Osteoblast (primary cell): ENCODE results near the gene CSNK1G2. TPM values are rescaled to one million over a fixed set of nuclear protein-coding genes. Genes with fewer than 3 reads are reported as not detected.
A peak's percentile ranks its signal among the peaks of the same experiment; 100 is the strongest.

Experiments
- DNase-seq: peaks from one replicate; pipeline ENCODE4 v3.0.0; 2011; ENCODE audit warnings: low spot score, mixed read lengths; ENCODE audit not compliant: insufficient read length; ENCODE audit errors: missing footprints
- H2AFZ ChIP-seq: 2 replicates; pipeline ENCODE4 v1.6.0; 2011; ENCODE audit warnings: mild to moderate bottlenecking, low read length
- H3K27ac ChIP-seq: 2 replicates; pipeline ENCODE4 v1.5.1; 2011; ENCODE audit warnings: mild to moderate bottlenecking, low read depth, low read length, moderate library complexity
- H3K27me3 ChIP-seq: 2 replicates; pipeline ENCODE4 v1.6.0; 2012; ENCODE audit warnings: mild to moderate bottlenecking, control low read depth, inconsistent platforms, low read length, moderate library complexity; ENCODE audit not compliant: insufficient read depth
- H3K36me3 ChIP-seq: 2 replicates; pipeline ENCODE4 v1.5.1; 2011; ENCODE audit warnings: mild to moderate bottlenecking, low read length, control low read depth, moderate library complexity; ENCODE audit not compliant: insufficient read depth
- H3K4me1 ChIP-seq: 2 replicates; pipeline ENCODE4 v1.5.1; 2011; ENCODE audit warnings: mild to moderate bottlenecking, low read length, control low read depth, moderate library complexity; ENCODE audit not compliant: insufficient read depth
- H3K4me2 ChIP-seq: 2 replicates; pipeline ENCODE4 v1.6.0; 2011; ENCODE audit warnings: mild to moderate bottlenecking, low read length; ENCODE audit not compliant: insufficient read depth
- H3K4me3 ChIP-seq: fragments of 200-600 bp; sonication (generic); 3 replicates; pipeline ENCODE4 v1.5.1; 2012; ENCODE audit warnings: mild to moderate bottlenecking, low read length, inconsistent platforms; ENCODE audit not compliant: insufficient read depth
- H3K79me2 ChIP-seq: 2 replicates; pipeline ENCODE4 v1.6.0; 2012; ENCODE audit warnings: mild to moderate bottlenecking, low read length, control low read depth, inconsistent platforms; ENCODE audit not compliant: insufficient read depth
- H3K9me3 ChIP-seq: 2 replicates; pipeline ENCODE4 v1.5.1; 2011; ENCODE audit warnings: low read depth, low read length, control low read depth
- H4K20me1 ChIP-seq: 2 replicates; pipeline ENCODE4 v1.6.0; 2012; ENCODE audit warnings: mild to moderate bottlenecking, low read length, control low read depth; ENCODE audit not compliant: insufficient read depth
- total RNA-seq: library from RNA; depleted of rRNA; stranded (reverse); fragments of >200 nt; gene quantifications from 2 replicates; pipeline ENCODE4 v1.2.3, GENCODE V29; 2012
- TF ChIP-seq, protein P1 (sequence below): IDR thresholded peaks from 2 replicates; pipeline ENCODE4 v1.5.1; 2011; ENCODE audit warnings: mild to moderate bottlenecking, low read depth, low read length, moderate library complexity; ENCODE audit errors: extremely low read depth

The CSNK1G2 gene
- total RNA-seq, 1 donor: 68.8 TPM

- Histone ChIP-seq H3K9me3 (no peaks in the 10 kb centered on the region), H3K4me2 (no peak overlapping the region), H3K27ac (no peak overlapping the region), H3K4me1 (peaks cover 18% of the 10 kb centered on the region), H2AFZ (no peak overlapping the region), H3K79me2 (peaks cover 18% of the 10 kb centered on the region), H3K4me3 (no peak overlapping the region), H3K27me3 (no peaks in the 10 kb centered on the region), H4K20me1 (peaks cover 13% of the 10 kb centered on the region), H3K36me3 (no peaks in the 10 kb centered on the region)
- TF ChIP-seq, protein P1, sequence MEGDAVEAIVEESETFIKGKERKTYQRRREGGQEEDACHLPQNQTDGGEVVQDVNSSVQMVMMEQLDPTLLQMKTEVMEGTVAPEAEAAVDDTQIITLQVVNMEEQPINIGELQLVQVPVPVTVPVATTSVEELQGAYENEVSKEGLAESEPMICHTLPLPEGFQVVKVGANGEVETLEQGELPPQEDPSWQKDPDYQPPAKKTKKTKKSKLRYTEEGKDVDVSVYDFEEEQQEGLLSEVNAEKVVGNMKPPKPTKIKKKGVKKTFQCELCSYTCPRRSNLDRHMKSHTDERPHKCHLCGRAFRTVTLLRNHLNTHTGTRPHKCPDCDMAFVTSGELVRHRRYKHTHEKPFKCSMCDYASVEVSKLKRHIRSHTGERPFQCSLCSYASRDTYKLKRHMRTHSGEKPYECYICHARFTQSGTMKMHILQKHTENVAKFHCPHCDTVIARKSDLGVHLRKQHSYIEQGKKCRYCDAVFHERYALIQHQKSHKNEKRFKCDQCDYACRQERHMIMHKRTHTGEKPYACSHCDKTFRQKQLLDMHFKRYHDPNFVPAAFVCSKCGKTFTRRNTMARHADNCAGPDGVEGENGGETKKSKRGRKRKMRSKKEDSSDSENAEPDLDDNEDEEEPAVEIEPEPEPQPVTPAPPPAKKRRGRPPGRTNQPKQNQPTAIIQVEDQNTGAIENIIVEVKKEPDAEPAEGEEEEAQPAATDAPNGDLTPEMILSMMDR: no peak
- DNase-seq: no peak
Observed at GRCh38 chr19:1938071-1938470, 2.9 kb upstream of the CSNK1G2 start.

- Histone ChIP-seq H3K79me2 (peaks cover 54% of the 10 kb centered on the region), H2AFZ (peak overlapping the region; percentile 85), H3K27me3 (no peaks in the 10 kb centered on the region), H3K9me3 (no peaks in the 10 kb centered on the region), H3K27ac (peak overlapping the region; percentile 68), H4K20me1 (peaks cover 45% of the 10 kb centered on the region), H3K4me2 (peak overlapping the region; percentile 88), H3K4me3 (peak overlapping the region; percentile 88), H3K4me1 (peaks cover 20% of the 10 kb centered on the region), H3K36me3 (no peaks in the 10 kb centered on the region)
- TF ChIP-seq, protein P1: no peak
- peak; percentile 97 for DNase-seq
Observed at GRCh38 chr19:1942078-1942933, 1.3 kb downstream of the CSNK1G2 start.

- TF ChIP-seq, protein P1: no peak
- no peak overlapping the region for H3K27ac ChIP-seq
Observed at GRCh38 chr19:1942934-1943555, 2.1 kb downstream of the CSNK1G2 start.

GRCh38 chr19:1943661-1944087 lies 2.7 kb downstream of the CSNK1G2 start:
- Histone ChIP-seq H4K20me1 (peaks cover 50% of the 10 kb centered on the region), H2AFZ (no peak overlapping the region), H3K27ac (no peak overlapping the region), H3K36me3 (no peaks in the 10 kb centered on the region), H3K79me2 (peaks cover 65% of the 10 kb centered on the region), H3K4me2 (no peak overlapping the region), H3K27me3 (no peaks in the 10 kb centered on the region), H3K4me3 (no peak overlapping the region), H3K9me3 (no peaks in the 10 kb centered on the region), H3K4me1 (peaks cover 20% of the 10 kb centered on the region)
- TF ChIP-seq, protein P1: no peak
- no peak for DNase-seq

More at GRCh38 chr19:1942934-1943555, 2.1 kb downstream of the CSNK1G2 start:
- Histone ChIP-seq H3K4me3 (peak overlapping the region; percentile 88), H3K9me3 (no peaks in the 10 kb centered on the region), H3K27me3 (no peaks in the 10 kb centered on the region), H2AFZ (no peak overlapping the region), H3K4me1 (peaks cover 20% of the 10 kb centered on the region), H3K36me3 (no peaks in the 10 kb centered on the region), H3K79me2 (peaks cover 61% of the 10 kb centered on the region), H3K4me2 (peak overlapping the region; percentile 88), H4K20me1 (peaks cover 47% of the 10 kb centered on the region)
- peak; percentile 86 for DNase-seq
